ENCODE measurements around the gene SRRT.
A peak's percentile ranks its signal among the peaks of the same experiment; 100 is the strongest.
"Not testable (repeated sequence)": the region's sequence is repeated elsewhere in the genome, so short reads cannot be mapped to it uniquely, and the experiment has no call there.

SRRT gene

DNA sequence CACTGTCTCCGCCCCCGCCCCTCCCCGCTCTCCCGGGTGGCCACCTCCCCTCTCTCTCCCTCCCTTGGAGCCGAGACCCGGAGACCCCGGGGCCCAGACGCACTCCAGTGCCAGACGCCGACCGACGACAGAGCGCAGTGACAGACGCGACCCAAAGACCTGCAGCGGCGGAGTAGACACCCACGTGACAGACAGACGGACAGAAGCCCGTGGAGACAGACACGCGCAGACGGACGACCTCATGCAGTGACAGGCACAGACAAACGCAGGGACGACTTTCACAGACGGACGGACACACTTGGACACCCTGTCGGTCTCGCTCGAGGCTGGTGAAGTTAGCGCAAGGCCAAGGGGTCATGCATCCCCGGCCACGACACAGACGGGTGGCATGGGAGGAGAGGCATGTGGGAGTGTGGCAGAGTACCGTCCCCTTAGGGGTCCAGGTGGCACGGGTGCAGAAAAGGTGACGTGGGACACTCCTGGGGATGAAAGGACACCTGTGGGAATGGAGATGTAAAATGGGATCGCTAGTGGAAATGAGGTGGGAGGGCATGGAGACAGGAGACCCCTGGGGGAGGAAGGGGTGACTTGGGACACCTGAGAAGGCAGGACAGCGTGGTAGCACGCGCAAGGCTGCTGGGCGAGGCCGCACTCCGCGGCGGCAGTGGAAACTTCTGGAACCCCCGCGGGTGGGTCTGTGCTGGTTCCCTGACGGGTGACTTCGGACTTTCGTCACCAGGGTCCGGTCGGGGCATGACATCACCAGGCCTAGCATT lies 21.2 kb downstream of the SRRT start:
- DNase-seq (ENCODE audit: low read depth) = no peak

DNA sequence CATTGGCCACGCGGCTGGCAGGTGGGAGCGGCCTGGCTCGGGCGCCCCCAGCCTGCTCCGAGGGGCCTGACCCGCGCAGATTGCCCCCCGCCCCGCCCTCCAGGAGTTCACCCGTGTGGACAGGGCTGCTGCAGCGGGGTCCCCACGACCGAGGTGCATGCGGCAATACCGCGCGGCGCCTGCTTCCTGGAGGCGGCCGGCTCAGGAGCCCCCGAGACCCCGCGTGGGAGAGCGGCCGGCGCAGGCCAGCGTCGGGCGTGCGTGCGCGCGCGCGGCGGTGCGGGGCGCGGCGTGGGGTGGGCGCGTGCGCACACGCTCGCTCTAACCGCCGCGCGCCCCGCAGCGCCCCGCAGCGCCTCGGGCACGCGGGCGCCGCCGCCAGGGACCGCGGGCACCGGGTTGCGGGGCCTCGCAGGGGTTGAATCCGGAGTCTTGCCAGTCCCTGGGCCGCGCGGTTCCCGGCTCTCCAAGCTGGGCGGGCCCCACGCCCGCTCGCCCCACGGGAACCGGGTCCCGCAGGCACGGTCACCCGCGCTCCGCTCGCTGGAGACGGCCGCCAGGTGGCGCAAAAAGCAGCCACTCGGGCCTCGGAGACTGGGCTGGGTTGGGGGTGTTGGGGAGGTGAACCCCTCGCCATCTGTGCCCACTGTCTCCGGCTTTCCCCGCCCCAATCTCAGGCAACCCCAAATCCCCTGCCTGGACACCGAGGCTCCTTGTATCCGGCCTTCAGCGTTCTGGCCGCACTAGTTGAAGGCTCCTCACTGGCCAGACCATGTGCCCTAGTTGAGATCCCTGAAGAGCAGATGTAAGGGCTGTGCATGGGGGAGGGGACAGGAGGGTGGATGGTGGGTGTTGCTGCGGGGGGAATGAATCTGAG lies 22.1 kb downstream of the SRRT start:
- peak; percentile 29 for DNase-seq (ENCODE audit: low read depth)

DNA sequence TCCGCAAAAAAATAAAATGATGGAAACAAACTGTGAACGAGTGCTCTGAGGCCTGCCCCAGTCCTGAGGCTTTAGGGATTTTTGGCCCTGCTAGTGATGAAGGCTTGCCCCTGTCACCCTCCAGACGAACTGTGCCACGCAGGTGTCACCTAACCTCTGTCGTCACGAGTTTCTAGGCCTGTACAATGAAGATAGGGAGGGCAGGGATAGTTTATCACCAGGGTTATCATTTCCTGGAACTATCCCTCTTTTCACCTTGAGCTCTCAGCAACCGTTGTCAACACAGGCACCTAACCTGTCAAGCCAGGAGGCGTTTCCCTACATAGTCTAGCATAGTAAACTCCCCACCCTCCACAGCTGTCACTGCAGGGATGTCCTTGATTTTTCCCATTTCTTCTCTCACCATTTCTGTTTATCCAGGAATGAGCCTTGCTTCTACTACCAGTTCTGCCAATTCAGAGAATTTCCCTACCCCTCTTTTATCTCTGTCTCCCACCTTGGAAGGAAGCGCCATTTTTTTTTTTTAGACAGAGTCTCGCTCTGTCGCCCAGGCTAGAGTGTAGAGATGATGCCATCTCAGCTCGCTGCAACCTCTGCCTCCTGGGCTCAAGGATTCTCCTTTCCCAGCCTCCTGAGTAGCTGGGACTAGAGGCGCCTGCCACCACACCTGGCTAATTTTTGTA lies 23.0 kb downstream of the SRRT start:
- DNase-seq (ENCODE audit: low read depth) = no peak

DNA sequence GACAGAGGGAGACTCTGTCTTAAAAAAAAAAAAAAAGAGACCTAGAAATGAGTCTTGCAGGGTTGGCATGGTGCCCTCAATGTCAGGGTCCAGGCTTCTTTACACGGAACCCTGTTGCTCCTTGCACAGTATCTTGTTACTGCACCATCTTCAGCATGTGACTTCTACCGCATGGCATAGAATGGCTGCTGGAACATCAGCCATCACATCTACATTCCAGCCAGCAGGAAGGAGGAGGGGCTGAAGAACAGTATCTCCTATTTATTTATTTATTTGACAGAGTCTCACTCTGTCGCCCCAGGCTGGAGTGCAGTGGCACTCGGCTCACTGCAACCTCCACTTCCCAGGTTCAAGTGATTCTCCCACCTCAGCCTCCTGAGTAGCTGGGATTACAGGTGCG lies 24.5 kb downstream of the SRRT start:
- no peak for DNase-seq (ENCODE audit: low read depth)

DNA sequence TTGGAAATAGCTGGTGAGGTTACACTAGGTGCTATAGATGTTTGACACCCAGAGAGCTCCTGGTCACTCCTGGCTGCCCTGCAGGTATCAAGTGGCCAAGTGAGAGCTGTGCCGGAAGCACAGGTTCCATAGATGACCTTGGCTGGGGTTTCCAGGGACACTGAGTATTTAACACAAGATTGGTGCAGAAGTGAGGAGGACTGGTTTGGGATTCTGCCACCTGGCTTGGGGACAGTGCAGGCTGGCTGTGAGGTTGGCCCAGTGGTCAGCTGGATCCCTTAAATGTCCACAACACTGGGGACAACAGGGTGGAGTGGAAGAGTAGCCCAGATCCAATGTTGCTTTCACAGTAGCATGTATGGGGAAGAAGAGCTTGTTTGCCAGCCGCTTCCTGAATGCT lies 26.1 kb downstream of the SRRT start:
- DNase-seq (ENCODE audit: low read depth) = no peak

- DNase-seq (ENCODE audit: low read depth) = no peak
These were observed 27.0 kb downstream of the SRRT start for GRCh38 chr7:100901921-100902332.

GRCh38 chr7:100902638-100903037 lies 27.7 kb downstream of the SRRT start:
- no peak for DNase-seq (ENCODE audit: low read depth)

GRCh38 chr7:100908512-100908911 lies 33.6 kb downstream of the SRRT start:
- DNase-seq (ENCODE audit: low read depth) = no peak

GRCh38 chr7:100910443-100910842 lies 35.5 kb downstream of the SRRT start:
- not testable (repeated sequence) for DNase-seq (ENCODE audit: low read depth)

- DNase-seq (ENCODE audit: low read depth) = no peak
These were observed 36.6 kb downstream of the SRRT start for GRCh38 chr7:100911484-100911883.

GRCh38 chr7:100914208-100914878 lies 39.4 kb downstream of the SRRT start:
- DNase-seq (ENCODE audit: low read depth) = no peak

DNA sequence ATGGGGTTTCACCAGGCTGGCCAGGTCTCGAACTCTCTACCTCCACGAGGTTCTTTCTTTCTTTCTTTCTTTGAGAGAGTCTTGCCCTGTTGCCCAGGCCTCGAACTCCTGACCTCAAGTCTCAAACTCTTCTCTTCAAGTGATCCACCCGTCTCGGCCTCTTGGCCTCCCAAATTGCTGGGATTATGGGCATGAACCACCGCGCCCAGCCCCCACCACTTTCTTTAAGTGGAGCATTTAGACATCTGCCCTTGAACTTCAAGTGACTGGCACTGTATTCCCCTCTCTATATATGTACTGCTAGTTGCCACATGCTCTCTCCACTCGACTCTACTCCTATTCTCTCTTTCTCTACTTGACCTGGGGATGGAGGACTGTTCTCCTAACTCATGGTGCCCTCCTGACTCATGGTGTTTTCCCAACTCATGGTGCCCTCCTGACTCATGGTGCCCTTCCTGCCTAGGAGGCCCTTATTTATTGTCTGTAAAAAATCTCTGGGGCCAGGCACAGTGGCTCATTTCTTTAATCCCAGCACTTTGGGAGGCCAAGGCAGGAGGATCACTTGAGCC lies 40.1 kb downstream of the SRRT start:
- DNase-seq (ENCODE audit: low read depth) = no peak

DNA sequence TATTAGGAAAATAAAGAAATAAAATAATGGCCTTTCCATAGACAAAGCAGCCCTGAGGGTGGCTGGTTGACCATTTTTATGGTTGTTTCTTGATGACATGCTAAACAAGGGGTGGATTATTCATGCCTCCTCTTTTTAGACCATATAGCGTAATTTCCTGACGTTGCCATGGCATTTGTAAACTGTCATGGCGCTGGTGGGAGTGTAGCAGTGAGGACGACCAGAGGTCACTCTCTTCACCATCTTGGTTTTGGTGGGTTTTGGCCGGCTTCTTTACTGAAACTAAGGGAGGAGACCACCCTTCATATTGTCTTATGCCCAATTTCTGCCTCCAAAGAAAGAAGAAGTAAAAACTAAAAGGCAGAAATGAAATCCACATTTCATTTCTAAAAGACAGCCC lies 44.4 kb downstream of the SRRT start:
- DNase-seq (ENCODE audit: low read depth) = not testable (repeated sequence)

GRCh38 chr7:100919779-100920437 lies 45.0 kb downstream of the SRRT start:
- DNase-seq (ENCODE audit: low read depth) = not testable (repeated sequence)

GRCh38 chr7:100921039-100921438 lies 46.1 kb downstream of the SRRT start:
- DNase-seq (ENCODE audit: low read depth) = no peak

GRCh38 chr7:100923616-100924015 lies 48.7 kb downstream of the SRRT start:
- DNase-seq (ENCODE audit: low read depth) = not testable (repeated sequence)

- DNase-seq (ENCODE audit: low read depth) = no peak
These were observed 54.9 kb downstream of the SRRT start for GRCh38 chr7:100929808-100930174.

DNA sequence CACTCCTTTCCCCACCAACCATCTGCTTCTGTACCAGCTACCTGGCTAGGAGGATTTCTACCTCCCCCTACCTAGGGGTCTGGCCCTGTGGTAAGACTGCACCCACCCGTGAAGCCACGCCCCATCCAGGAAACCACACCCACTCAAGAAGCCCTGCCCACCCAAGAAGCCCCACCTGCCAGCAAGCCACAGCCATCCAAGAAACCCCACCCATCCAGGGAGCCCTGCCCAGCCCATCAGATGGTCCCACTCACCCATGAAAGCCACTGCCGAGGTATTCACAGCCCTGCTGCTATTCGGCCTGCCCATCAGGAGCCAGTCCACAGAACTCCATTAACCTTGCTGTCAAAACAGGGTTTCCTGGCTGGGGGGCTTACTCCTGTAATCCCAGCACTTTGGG lies 58.8 kb downstream of the SRRT start:
- no peak for DNase-seq (ENCODE audit: low read depth)

GRCh38 chr7:100935381-100935780 lies 60.5 kb downstream of the SRRT start:
- DNase-seq (ENCODE audit: low read depth) = not testable (repeated sequence)

DNA sequence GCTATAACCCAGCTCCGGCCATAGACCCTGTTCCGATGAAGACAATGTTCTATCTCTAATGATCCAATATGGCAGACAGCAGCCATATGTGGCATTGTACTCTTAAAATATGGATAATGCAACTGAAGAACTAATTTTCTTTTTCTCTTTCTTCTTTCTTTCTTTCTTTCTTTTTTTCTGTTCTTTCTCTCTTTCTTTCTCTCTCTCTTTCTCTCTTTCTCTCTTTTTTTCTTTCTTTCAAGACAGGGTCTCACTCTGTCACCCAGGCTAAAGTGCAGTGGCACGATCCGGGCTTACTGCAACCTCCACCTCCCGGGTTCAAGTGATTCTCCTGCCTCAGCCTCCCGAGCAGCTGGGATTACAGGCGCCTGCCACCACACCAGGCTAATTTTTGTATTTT lies 61.3 kb downstream of the SRRT start:
- not testable (repeated sequence) for DNase-seq (ENCODE audit: low read depth)
